Muscle layer of colon (tissue), 2 donors: ENCODE results near the gene EMC8.
"Not testable (repeated sequence)": the region's sequence is repeated elsewhere in the genome, so short reads cannot be mapped to it uniquely, and the experiment has no call there.

Experiments used
- H3K27ac ChIP-seq: one replicate; pipeline ENCODE4 v1.7.0; 2013; ENCODE audit warnings: low read depth, mild to moderate bottlenecking, low read length, moderate library complexity
- H3K27me3 ChIP-seq, 2 donors: one replicate each; pipeline ENCODE4 v1.7.0; 2013; ENCODE audit warnings: low read length in 2 of 2, mild to moderate bottlenecking in 2 of 2; ENCODE audit not compliant: insufficient read depth in 2 of 2, control insufficient read depth in 1 of 2
- H3K36me3 ChIP-seq: one replicate; pipeline ENCODE4 v1.7.0; 2013; ENCODE audit warnings: mild to moderate bottlenecking, low read length; ENCODE audit not compliant: insufficient read depth
- H3K4me1 ChIP-seq: one replicate; pipeline ENCODE4 v1.7.0; 2013; ENCODE audit warnings: mild to moderate bottlenecking, low read length; ENCODE audit not compliant: insufficient read depth
- H3K4me3 ChIP-seq, 2 donors: one replicate each; pipeline ENCODE4 v1.7.0; 2013; ENCODE audit warnings: low read length in 2 of 2, low read depth in 1 of 2, mild to moderate bottlenecking in 1 of 2, moderate library complexity in 1 of 2
- H3K9ac ChIP-seq: one replicate; pipeline ENCODE4 v1.7.0; 2013; ENCODE audit warnings: low read length
- H3K9me3 ChIP-seq: one replicate; pipeline ENCODE4 v1.7.0; 2013; ENCODE audit warnings: mild to moderate bottlenecking, low read length
- donor health status: abdominal sarcoma.
- donor health status: Adenocarcinoma of cecum.

Gene EMC8

DNA sequence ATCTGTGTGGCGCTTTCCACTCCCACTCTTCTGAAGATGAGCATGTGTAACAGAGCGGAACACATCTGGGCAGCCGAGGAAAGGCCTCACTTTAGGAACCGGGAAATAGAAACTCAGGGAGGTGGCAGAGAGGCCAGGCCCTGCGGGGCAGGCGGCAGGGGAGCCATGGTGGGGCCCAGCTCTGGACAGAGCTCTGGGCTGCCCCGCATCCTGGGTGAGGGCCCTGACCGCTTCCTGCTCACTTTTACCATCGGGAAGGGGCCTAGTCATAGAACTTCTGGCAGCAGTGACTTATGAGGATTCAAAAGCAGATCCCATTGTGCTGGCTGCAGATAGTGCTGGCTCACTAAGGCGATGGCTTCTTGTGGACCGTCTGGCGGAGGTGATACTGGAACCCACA, 22.8 kb upstream of the EMC8 start:
- Histone ChIP-seq H3K27me3 (no peaks in the 10 kb centered on the region), H3K4me3 (no peak overlapping the region), H3K9me3 (no peaks in the 10 kb centered on the region), H3K27ac (no peak overlapping the region), H3K9ac (no peak overlapping the region), H3K36me3 (no peaks in the 10 kb centered on the region), H3K4me1 (peaks cover 9% of the 10 kb centered on the region)

GRCh38 chr16:85821390-85822135, 22.2 kb upstream of the EMC8 start:
- Histone ChIP-seq H3K4me3 (no peak overlapping the region), H3K27me3 (no peaks in the 10 kb centered on the region), H3K27ac (no peak overlapping the region), H3K4me1 (peaks cover 9% of the 10 kb centered on the region), H3K9ac (no peak overlapping the region), H3K9me3 (no peaks in the 10 kb centered on the region), H3K36me3 (no peaks in the 10 kb centered on the region)

DNA sequence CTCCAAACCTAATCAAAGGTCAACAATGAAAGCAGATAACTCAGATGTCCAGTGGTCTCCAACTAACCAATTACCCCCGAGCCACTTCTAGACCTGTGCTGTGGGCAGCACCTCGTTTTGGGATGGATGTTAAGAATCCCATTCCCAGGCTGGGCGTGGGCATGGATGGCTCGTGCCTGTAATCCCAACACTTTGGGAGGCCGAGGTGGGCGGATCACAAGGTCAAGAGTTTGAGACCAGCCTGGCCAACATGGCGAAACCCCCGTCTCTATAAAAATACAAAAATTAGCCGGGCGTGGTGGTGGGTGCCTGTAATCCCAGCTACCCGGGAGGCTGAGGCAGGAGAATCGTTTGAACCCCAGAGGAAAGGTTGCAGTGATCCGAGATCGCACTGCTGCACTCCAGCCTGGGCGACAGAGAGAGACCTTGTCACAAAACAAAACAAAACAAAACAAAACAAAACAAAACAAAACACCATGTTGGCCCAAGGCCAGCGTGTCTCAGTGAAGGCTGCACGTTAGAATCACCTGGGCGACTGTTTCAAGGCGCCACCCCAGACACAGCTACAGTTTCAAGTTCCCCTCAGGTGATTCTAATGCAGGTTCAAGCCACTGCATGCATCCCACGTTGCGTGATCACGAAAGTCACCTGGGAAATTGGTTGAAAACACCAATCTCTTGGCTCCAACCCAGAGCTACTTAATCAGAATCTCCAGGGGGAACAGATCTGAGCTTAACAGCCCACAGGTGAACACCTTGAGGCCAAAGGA, 21.4 kb upstream of the EMC8 start:
- no peak overlapping the region for H3K27ac ChIP-seq
- peaks cover 9% of the 10 kb centered on the region for H3K4me1 ChIP-seq
- H3K9me3 ChIP-seq: no peaks in the 10 kb centered on the region
- no peak overlapping the region for H3K9ac ChIP-seq
- H3K36me3 ChIP-seq: no peaks in the 10 kb centered on the region
- no peak overlapping the region for H3K4me3 ChIP-seq
- H3K27me3 ChIP-seq: no peaks in the 10 kb centered on the region

GRCh38 chr16:85819771-85820170, 20.4 kb upstream of the EMC8 start:
- Histone ChIP-seq H3K4me1 (peaks cover 9% of the 10 kb centered on the region), H3K9ac (no peak overlapping the region), H3K27ac (no peak overlapping the region), H3K36me3 (no peaks in the 10 kb centered on the region), H3K4me3 (no peak overlapping the region), H3K27me3 (no peaks in the 10 kb centered on the region), H3K9me3 (no peaks in the 10 kb centered on the region)

DNA sequence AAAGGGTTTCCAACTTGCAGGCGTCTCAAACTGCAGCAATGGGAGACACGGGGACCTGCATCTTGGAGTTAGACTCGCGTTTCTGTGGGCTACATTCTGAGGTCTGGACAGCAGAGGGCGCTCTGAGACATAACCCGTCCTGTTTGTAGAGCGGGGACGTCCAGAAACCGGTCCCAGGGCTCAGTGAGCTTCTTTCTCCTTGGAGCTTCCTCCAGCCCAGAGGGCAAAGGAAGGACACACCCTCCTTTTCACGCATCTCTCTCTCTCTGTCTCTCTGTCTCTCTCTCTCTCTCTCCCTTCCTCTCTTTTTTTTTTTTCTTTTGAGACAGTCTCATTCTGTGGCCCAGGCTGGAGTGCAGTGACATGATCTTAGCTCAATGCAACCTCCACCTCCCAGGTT, 19.9 kb upstream of the EMC8 start:
- Histone ChIP-seq H3K4me1 (peaks cover 9% of the 10 kb centered on the region), H3K9ac (no peak overlapping the region), H3K36me3 (no peaks in the 10 kb centered on the region), H3K9me3 (no peaks in the 10 kb centered on the region), H3K27ac (no peak overlapping the region), H3K4me3 (no peak overlapping the region), H3K27me3 (no peaks in the 10 kb centered on the region)

GRCh38 chr16:85817195-85817594, 17.9 kb upstream of the EMC8 start:
- H3K27ac ChIP-seq, H3K9me3 ChIP-seq, H3K27me3 ChIP-seq, H3K36me3 ChIP-seq, H3K9ac ChIP-seq, H3K4me1 ChIP-seq, H3K4me3 ChIP-seq: not testable (repeated sequence)

DNA sequence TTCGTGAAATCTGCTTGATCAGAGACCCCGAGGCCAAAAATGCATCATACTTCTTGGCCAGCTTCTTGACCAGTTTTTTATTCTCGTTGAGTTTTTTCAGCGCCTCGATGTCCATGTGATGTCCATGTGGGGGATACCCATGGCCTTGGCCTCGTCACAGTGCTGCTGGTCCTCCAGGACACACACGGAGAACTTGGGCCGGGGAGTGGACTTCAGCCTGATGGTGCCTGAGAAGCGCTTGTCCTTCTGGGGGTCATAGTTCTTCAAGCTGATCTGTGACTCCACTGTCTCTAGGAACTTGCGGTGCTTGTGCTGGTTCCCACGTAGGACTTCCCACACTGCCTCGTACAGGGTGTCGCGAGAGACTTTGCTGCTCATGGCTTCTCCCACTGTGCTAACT, 16.8 kb upstream of the EMC8 start:
- H3K27me3 ChIP-seq: no peaks in the 10 kb centered on the region
- H3K4me3 ChIP-seq: no peak overlapping the region
- no peaks in the 10 kb centered on the region for H3K9me3 ChIP-seq
- no peaks in the 10 kb centered on the region for H3K36me3 ChIP-seq
- H3K27ac ChIP-seq: no peak overlapping the region
- H3K9ac ChIP-seq: no peak overlapping the region
- H3K4me1 ChIP-seq: peaks cover 8% of the 10 kb centered on the region

DNA sequence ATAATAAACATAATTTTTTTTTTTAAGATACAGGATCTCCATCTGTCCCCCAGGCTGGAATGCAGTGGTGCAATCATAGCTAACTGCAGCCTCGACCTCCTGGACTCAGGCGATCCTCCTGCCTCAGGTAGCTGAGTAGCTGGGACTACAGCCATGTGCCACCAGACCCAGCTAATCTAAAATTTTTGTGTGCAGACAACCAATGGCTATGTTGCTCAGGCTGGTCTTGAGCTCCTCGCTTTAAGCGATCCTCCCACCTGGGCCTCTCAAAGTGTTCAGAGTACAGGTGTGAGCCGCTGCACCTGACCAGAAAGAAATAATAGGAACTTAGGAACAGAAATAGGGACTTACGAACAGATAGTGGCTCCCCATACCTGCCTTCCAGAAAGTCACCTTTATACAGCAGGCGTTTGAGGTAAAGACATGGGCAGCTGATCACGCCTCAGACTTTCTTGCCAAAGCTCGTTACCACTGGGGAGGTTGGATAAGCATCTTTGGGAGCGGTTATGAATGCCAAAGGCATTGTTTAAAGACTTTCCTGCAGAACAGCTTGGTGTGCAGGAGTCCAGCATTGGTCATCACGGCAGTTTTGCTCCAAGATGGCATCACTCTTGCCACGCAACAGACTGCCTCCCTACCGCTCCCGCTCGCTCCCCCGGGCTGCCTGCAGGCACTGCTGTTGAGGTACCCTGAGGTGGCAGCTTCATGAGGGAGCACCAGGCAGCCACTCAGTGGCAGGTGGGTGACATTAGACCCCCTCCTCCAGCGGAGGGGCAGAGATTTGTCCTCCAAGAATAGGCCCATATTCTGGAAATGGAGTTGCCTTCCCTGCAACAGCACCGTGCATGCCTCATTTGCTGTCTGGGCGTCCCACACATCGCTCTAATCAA, 13.7 kb upstream of the EMC8 start:
- no peak overlapping the region for H3K4me3 ChIP-seq

DNA sequence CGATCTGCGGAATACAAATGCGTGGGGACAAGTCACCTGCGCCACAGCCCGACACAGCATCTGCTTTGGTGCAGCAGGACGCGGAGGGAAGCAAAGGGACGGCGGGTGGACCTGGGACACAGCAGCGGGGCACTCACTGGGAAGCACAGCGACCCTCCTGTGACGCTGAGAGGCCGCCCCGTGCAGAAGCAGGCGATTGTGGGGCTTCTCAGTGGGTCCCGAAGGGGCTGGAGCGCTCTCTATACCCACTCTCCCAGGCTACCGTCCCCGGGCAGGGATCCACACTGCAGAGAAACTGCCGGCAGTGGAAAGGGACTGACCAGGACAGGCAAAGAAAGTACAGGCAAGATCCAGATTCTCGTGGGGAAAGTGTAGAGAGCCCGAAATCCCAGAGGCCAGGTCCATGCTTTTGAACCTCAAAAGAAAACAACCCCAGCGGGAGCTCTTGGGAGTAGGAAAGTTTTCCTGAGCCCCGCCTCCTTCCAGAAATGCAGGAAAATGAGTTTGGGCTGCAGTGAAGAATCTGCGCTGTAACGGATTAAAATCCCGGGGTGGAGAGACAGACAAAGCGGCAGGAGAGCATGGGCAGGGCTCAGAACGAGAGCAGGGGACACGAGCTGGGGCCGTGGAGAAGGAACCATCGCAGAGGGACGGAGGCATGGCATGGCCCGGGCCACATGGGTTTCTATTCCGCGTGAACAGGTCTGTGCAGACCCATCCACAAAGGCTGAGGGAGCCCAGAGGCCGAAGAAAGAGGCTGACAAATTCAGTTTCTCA, 12.9 kb upstream of the EMC8 start:
- Histone ChIP-seq H3K36me3 (no peaks in the 10 kb centered on the region), H3K4me3 (no peak overlapping the region), H3K27me3 (no peaks in the 10 kb centered on the region)

More for the DNA sequence above, 13.7 kb upstream of the EMC8 start:
- H3K9ac ChIP-seq: no peak overlapping the region
- H3K9me3 ChIP-seq: no peaks in the 10 kb centered on the region
- no peaks in the 10 kb centered on the region for H3K4me1 ChIP-seq
- no peaks in the 10 kb centered on the region for H3K36me3 ChIP-seq
- H3K27ac ChIP-seq: no peak overlapping the region
- H3K27me3 ChIP-seq: no peaks in the 10 kb centered on the region

GRCh38 chr16:85810742-85811115, 11.4 kb upstream of the EMC8 start:
- no peak overlapping the region for H3K9ac ChIP-seq
- no peak overlapping the region for H3K27ac ChIP-seq
- no peaks in the 10 kb centered on the region for H3K4me1 ChIP-seq
- H3K36me3 ChIP-seq: peaks cover 13% of the 10 kb centered on the region
- no peaks in the 10 kb centered on the region for H3K27me3 ChIP-seq
- H3K4me3 ChIP-seq: no peak overlapping the region
- H3K9me3 ChIP-seq: no peaks in the 10 kb centered on the region

More for the DNA sequence above, 12.9 kb upstream of the EMC8 start:
- H3K4me1 ChIP-seq: no peaks in the 10 kb centered on the region
- no peak overlapping the region for H3K27ac ChIP-seq
- H3K9ac ChIP-seq: no peak overlapping the region
- no peaks in the 10 kb centered on the region for H3K9me3 ChIP-seq
